AG04449 (cell line): ENCODE measurements around the gene EID3.
"Not testable (repeated sequence)": the region's sequence is repeated elsewhere in the genome, so short reads cannot be mapped to it uniquely, and the experiment has no call there.

Experiments used
- CTCF ChIA-PET: fragments of 350-600 bp; formaldehyde crosslinking; extraction: SDS; loops from one replicate; lab custom pipeline; 2021; ENCODE audit warnings: antibody characterized with exemption; lab: Yijun Ruan, JAX
- POLR2A ChIA-PET: fragments of 400-600, 350-600 bp; formaldehyde crosslinking; extraction: SDS; loops from one replicate; lab custom pipeline; 2020; ENCODE audit warnings: antibody characterized with exemption, inconsistent platforms; lab: Yijun Ruan, JAX
- DNase-seq: peaks from one replicate; pipeline ENCODE4 v3.0.0-alpha.2; 2010; ENCODE audit warnings: low read depth, low spot score
- H3K4me3 ChIP-seq: 2 replicates; pipeline ENCODE4 v1.5.1; 2011; ENCODE audit warnings: low read depth, mild to moderate bottlenecking, control low read depth, low read length
- TF ChIP-seq, protein P1 (sequence below): IDR thresholded peaks from one replicate; pipeline ENCODE4 v1.5.1; 2011; ENCODE audit warnings: mild to moderate bottlenecking, moderate library complexity, low read length, control low read depth, inconsistent platforms; ENCODE audit not compliant: insufficient read depth; ENCODE audit errors: missing control alignments

EID3 gene

GRCh38 chr12:104303538-104304151, at the start of gene EID3:
Gene EID3 (plus strand): TSS chr12:104303739. CDS start chr12:104303935, 196 bp downstream.
- ChIA-PET CTCF (interaction anchor here (0.8 to 1.9 kb wide), 6 partner anchors 10 to 102 kb away, joined by 3 to 5 read pairs (median 3); no protein-coding TSS in a partner anchor), POLR2A (interaction anchor here (0.7 to 3.8 kb wide), 3 partner anchors 16 to 111 kb away, joined by 3 to 16 read pairs (median 5); no protein-coding TSS in a partner anchor)
- TF ChIP-seq, protein P1, sequence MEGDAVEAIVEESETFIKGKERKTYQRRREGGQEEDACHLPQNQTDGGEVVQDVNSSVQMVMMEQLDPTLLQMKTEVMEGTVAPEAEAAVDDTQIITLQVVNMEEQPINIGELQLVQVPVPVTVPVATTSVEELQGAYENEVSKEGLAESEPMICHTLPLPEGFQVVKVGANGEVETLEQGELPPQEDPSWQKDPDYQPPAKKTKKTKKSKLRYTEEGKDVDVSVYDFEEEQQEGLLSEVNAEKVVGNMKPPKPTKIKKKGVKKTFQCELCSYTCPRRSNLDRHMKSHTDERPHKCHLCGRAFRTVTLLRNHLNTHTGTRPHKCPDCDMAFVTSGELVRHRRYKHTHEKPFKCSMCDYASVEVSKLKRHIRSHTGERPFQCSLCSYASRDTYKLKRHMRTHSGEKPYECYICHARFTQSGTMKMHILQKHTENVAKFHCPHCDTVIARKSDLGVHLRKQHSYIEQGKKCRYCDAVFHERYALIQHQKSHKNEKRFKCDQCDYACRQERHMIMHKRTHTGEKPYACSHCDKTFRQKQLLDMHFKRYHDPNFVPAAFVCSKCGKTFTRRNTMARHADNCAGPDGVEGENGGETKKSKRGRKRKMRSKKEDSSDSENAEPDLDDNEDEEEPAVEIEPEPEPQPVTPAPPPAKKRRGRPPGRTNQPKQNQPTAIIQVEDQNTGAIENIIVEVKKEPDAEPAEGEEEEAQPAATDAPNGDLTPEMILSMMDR: no peak
- no peak for DNase-seq
- peak within 1 kb of the TSS; percentile 54 for H3K4me3 ChIP-seq

- no peak overlapping the region for H3K4me3 ChIP-seq
- ChIA-PET CTCF (interaction anchor here (0.7 kb wide), 1 partner anchor 34 kb away, joined by 3 read pairs; no protein-coding TSS in a partner anchor), POLR2A (no interaction called here)
- no peak for DNase-seq
- TF ChIP-seq, protein P1: no peak
Observed at GRCh38 chr12:104257913-104258472, 45.5 kb upstream of the EID3 start.

DNA sequence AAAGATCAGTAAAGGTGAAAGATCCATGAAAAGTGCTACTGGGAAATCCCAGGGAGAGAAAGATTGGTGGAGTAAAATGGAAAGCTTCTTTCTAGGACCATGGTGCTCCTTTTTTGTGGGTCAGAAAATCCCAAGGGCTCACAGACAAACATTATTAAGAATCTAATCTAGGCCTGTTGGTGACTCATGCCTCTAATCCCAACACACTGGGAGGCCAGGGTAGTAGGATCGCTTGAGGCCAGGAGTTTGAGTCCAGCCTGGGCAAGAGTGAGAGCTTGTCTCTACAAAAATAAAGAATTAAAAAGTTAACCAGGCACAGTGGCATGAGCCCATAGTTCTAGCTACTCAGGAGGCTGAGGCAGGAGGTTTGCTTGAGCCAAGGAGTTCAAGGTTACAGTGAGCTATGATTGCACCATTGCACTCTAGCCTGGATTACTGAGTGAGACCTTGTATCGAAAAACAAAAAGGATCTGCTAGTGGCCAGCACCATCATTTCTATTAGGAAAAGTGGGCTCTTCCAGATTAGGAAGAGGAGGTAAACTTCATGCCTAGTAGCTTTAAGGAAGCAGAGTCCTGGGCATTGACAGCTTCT, 45.0 kb upstream of the EID3 start:
- CTCF ChIA-PET: interaction anchor here (0.7 kb wide), 1 partner anchor 35 kb away, joined by 3 read pairs; no protein-coding TSS in a partner anchor

GRCh38 chr12:104263026-104263425, 40.5 kb upstream of the EID3 start:
- DNase-seq: no peak
- TF ChIP-seq, protein P1: no peak
- ChIA-PET POLR2A (no interaction called here), CTCF (interaction anchor here (1.2 kb wide), 1 partner anchor 10 kb away, joined by 6 read pairs; no protein-coding TSS in a partner anchor)
- H3K4me3 ChIP-seq: no peak overlapping the region

More for the DNA sequence above, 45.0 kb upstream of the EID3 start:
- POLR2A ChIA-PET: no interaction called here
- TF ChIP-seq, protein P1: no peak
- H3K4me3 ChIP-seq: no peak overlapping the region
- no peak for DNase-seq

DNA sequence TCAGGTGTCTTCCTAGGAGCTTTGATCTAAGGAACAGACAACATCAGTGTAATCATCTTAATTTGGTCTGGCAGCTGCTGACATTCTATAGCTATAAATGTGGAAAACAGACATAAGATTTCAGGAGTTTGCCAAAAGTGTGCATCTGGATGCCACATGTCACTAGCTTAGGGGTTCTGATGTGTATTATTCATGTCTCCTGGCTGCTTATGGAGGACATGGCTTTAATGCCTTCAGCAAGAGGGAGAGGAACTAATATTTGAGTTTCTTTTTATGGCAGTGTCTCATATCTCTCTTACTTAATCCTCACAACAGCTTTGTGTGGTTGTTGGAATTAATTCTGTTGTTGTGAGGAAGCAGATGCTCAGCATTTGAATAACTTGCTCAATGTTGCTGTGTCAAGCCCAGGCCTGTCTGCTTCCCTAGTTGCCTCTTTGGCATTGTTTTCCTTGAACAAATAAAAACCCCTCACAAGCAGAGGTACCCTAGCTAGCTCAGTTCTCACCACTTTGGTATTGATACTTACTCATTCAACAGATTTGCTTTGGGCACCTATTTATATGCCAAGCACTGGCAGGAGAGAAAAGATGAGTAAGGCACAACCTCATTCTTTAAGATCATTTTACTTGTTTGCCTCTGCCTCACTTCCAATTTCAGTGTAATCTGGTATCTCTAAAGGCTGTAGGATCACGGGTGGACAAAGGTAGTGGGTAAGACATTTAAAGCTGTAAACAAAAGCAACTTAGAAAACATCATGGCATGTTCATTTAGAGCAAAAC, 39.8 kb upstream of the EID3 start:
- DNase-seq: no peak
- TF ChIP-seq, protein P1: no peak
- ChIA-PET CTCF (interaction anchor here (1.1 to 1.2 kb wide), 3 partner anchors 10 to 44 kb away, joined by 3 to 6 read pairs (median 5); no protein-coding TSS in a partner anchor), POLR2A (no interaction called here)
- no peak overlapping the region for H3K4me3 ChIP-seq

GRCh38 chr12:104265436-104265835, 38.1 kb upstream of the EID3 start:
- H3K4me3 ChIP-seq, DNase-seq, CTCF ChIA-PET, POLR2A ChIA-PET: not testable (repeated sequence)
